Mesendoderm (in vitro differentiated cells): ENCODE data around the gene FA2H.

Experiments used
- DNase-seq: peaks from one replicate; pipeline ENCODE4 v3.0.0; 2013
- H2AK5ac ChIP-seq: 2 replicates; pipeline ENCODE4 v1.6.1; 2013; ENCODE audit warnings: low read length, inconsistent platforms
- H2BK120ac ChIP-seq: 2 replicates; pipeline ENCODE4 v1.6.1; 2013; ENCODE audit warnings: low read depth, mild to moderate bottlenecking, low read length, moderate library complexity, mixed read lengths
- H2BK15ac ChIP-seq: replicated peaks from 2 replicates; pipeline ENCODE4 v1.6.1; 2013; ENCODE audit warnings: low read depth, mild to moderate bottlenecking, moderate library complexity
- H2BK5ac ChIP-seq: 2 replicates; pipeline ENCODE4 v1.6.1; 2013; ENCODE audit warnings: low read length, inconsistent platforms
- H3K18ac ChIP-seq: 2 replicates; pipeline ENCODE4 v1.6.1; 2013; ENCODE audit warnings: mild to moderate bottlenecking, low read length, mixed read lengths
- H3K23ac ChIP-seq: one replicate; pipeline ENCODE4 v1.6.1; 2013; ENCODE audit warnings: low read length
- H3K27ac ChIP-seq: 2 replicates; pipeline ENCODE4 v1.5.1; 2013; ENCODE audit warnings: low read depth, mild to moderate bottlenecking, inconsistent platforms, low read length, moderate library complexity
- H3K27me3 ChIP-seq: 2 replicates; pipeline ENCODE4 v1.6.1; 2013; ENCODE audit warnings: low read length, control low read depth, mild to moderate bottlenecking, inconsistent platforms; ENCODE audit not compliant: insufficient read depth, poor library complexity
- H3K36me3 ChIP-seq: 2 replicates; pipeline ENCODE4 v1.6.1; 2013; ENCODE audit warnings: low read length, inconsistent platforms; ENCODE audit not compliant: control insufficient read depth, insufficient read depth
- H3K4ac ChIP-seq: one replicate; pipeline ENCODE4 v1.6.1; 2013; ENCODE audit warnings: low read depth, mild to moderate bottlenecking, low read length, moderate library complexity
- H3K4me1 ChIP-seq: 2 replicates; pipeline ENCODE4 v1.6.1; 2013; ENCODE audit warnings: low read depth, low read length, inconsistent platforms; ENCODE audit not compliant: control insufficient read depth
- H3K4me2 ChIP-seq: 2 replicates; pipeline ENCODE4 v1.6.1; 2013; ENCODE audit warnings: low read length
- H3K4me3 ChIP-seq: 2 replicates; pipeline ENCODE4 v1.5.1; 2013; ENCODE audit warnings: mild to moderate bottlenecking, low read length
- H3K56ac ChIP-seq: one replicate; pipeline ENCODE4 v1.6.1; 2013; ENCODE audit warnings: low read length
- H3K79me1 ChIP-seq: 2 replicates; pipeline ENCODE4 v1.6.1; 2013; ENCODE audit warnings: low read length, inconsistent platforms
- H3K79me2 ChIP-seq: 2 replicates; pipeline ENCODE4 v1.6.1; 2013; ENCODE audit warnings: mild to moderate bottlenecking, low read length; ENCODE audit not compliant: control insufficient read depth, insufficient read depth
- H3K9ac ChIP-seq: 2 replicates; pipeline ENCODE4 v1.6.1; 2013; ENCODE audit warnings: low read length, inconsistent platforms
- H4K5ac ChIP-seq: one replicate; pipeline ENCODE4 v1.6.1; 2013; ENCODE audit warnings: low read length
- H4K8ac ChIP-seq: one replicate; pipeline ENCODE4 v1.6.1; 2013; ENCODE audit warnings: low read depth, mild to moderate bottlenecking, control low read depth, low read length, moderate library complexity
- WGBS: extraction: QIAGEN DNeasy Blood & Tissue Kit; methylation state at CpG from one replicate; pipeline ENCODE4 v1.1.7; 2013; ENCODE audit warnings: low lambda C conversion rate, missing lambda C conversion rate; ENCODE audit not compliant: insufficient coverage; ENCODE audit errors: extremely low coverage; 5-methylcytosine and 5-hydroxymethylcytosine counted together

Gene FA2H

DNA sequence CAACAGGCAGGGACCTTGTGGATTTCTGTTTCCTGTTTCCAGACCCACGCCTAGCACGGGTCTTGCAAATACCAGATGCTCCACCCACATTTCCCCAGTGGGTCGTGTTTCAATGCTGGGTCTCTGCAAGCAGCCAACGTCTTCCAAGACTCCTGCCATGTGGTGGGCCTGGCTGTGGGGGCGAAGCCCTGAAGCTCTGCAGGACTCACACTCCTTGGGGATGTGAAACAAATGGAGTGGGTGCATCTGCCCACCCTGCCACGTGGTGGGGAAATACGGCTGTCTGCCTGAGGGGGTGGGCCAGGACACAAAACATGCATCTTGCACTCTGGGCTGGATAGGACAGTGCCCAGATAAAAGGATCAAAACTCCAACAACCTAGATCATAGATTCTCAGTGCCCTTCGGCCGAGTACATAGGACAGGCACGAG, 32.6 kb downstream of the FA2H start:
- H2BK5ac ChIP-seq, result no peak overlapping the region
- no peaks in the 10 kb centered on the region for H3K79me2 ChIP-seq
- H3K4ac ChIP-seq, result no peak overlapping the region
- H4K8ac ChIP-seq, result no peak overlapping the region
- no peak overlapping the region for H3K23ac ChIP-seq
- H4K5ac ChIP-seq, result no peak overlapping the region
- H2BK120ac ChIP-seq, result no peak overlapping the region
- H3K27me3 ChIP-seq, result no peaks in the 10 kb centered on the region
- H3K36me3 ChIP-seq, result no peaks in the 10 kb centered on the region
- no peaks in the 10 kb centered on the region for H3K4me1 ChIP-seq
- H3K18ac ChIP-seq, result no peak overlapping the region
- H3K4me2 ChIP-seq, result no peak overlapping the region
- no peaks in the 10 kb centered on the region for H3K79me1 ChIP-seq
- no peak overlapping the region for H3K9ac ChIP-seq
- no peak overlapping the region for H3K27ac ChIP-seq
- no peak overlapping the region for H2BK15ac ChIP-seq
- WGBS, result no CpG with 5 or more reads among the region's 10 CpGs
- H3K4me3 ChIP-seq, result no peak overlapping the region
- H3K56ac ChIP-seq, result no peak overlapping the region
- DNase-seq, result no peak
- no peak overlapping the region for H2AK5ac ChIP-seq

GRCh38 chr16:74740795-74741304, 33.8 kb downstream of the FA2H start:
- no peak overlapping the region for H3K18ac ChIP-seq
- no peak overlapping the region for H3K4ac ChIP-seq
- H3K9ac ChIP-seq, result no peak overlapping the region
- DNase-seq, result no peak
- no peak overlapping the region for H4K5ac ChIP-seq
- no peak overlapping the region for H2BK5ac ChIP-seq
- H3K4me3 ChIP-seq, result no peak overlapping the region
- no peak overlapping the region for H2BK120ac ChIP-seq
- H3K4me1 ChIP-seq, result no peaks in the 10 kb centered on the region
- H3K23ac ChIP-seq, result no peak overlapping the region
- H3K79me1 ChIP-seq, result no peaks in the 10 kb centered on the region
- no peak overlapping the region for H3K4me2 ChIP-seq
- no peak overlapping the region for H2AK5ac ChIP-seq
- H3K27ac ChIP-seq, result no peak overlapping the region
- H2BK15ac ChIP-seq, result no peak overlapping the region
- no peak overlapping the region for H3K56ac ChIP-seq
- H4K8ac ChIP-seq, result no peak overlapping the region
- WGBS, result no CpG with 5 or more reads among the region's 13 CpGs
- no peaks in the 10 kb centered on the region for H3K79me2 ChIP-seq
- H3K27me3 ChIP-seq, result no peaks in the 10 kb centered on the region
- H3K36me3 ChIP-seq, result no peaks in the 10 kb centered on the region

GRCh38 chr16:74739275-74739674, 35.3 kb downstream of the FA2H start:
- no peak overlapping the region for H3K18ac ChIP-seq
- H2BK15ac ChIP-seq, result no peak overlapping the region
- H4K5ac ChIP-seq, result no peak overlapping the region
- H3K23ac ChIP-seq, result no peak overlapping the region
- H3K9ac ChIP-seq, result no peak overlapping the region
- no peak overlapping the region for H2BK5ac ChIP-seq
- H2BK120ac ChIP-seq, result no peak overlapping the region
- H3K4ac ChIP-seq, result no peak overlapping the region
- H4K8ac ChIP-seq, result no peak overlapping the region
- no peak overlapping the region for H3K4me2 ChIP-seq
- peaks cover 7% of the 10 kb centered on the region for H3K4me1 ChIP-seq
- H3K56ac ChIP-seq, result no peak overlapping the region
- H3K4me3 ChIP-seq, result no peak overlapping the region
- no peak overlapping the region for H3K27ac ChIP-seq
- H3K79me2 ChIP-seq, result no peaks in the 10 kb centered on the region
- no peak overlapping the region for H2AK5ac ChIP-seq
- no peaks in the 10 kb centered on the region for H3K36me3 ChIP-seq
- H3K79me1 ChIP-seq, result no peaks in the 10 kb centered on the region
- H3K27me3 ChIP-seq, result no peaks in the 10 kb centered on the region
- DNase-seq, result no peak
- no CpG with 5 or more reads among the region's 6 CpGs for WGBS

DNA sequence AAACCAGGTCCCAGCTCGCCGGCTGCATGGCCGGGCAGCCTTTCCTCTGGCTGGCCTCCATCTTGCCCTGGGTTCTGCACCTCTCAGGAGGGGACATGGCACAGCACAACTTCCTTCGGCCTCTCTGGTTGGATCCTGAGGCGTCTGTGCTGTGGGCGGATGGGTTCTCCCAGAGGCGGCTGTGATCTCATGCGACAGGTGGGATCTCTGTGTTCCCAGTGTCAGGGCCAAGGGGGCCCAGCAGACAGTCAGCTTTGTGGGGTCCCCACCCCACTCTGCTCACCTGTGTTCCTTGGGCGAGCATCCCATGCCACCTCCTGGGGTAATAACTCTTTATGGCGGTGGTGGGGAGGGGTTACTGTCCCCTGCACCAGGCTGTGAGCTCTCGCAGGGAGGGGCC, 35.8 kb downstream of the FA2H start:
- H3K4ac ChIP-seq, result no peak overlapping the region
- H4K5ac ChIP-seq, result no peak overlapping the region
- no peak overlapping the region for H2BK5ac ChIP-seq
- H3K79me2 ChIP-seq, result no peaks in the 10 kb centered on the region
- no peak overlapping the region for H4K8ac ChIP-seq
- H2BK120ac ChIP-seq, result no peak overlapping the region
- no peak overlapping the region for H3K27ac ChIP-seq
- peaks cover 10% of the 10 kb centered on the region for H3K4me1 ChIP-seq
- no peak overlapping the region for H2AK5ac ChIP-seq
- no CpG with 5 or more reads among the region's 11 CpGs for WGBS
- no peaks in the 10 kb centered on the region for H3K27me3 ChIP-seq
- H3K79me1 ChIP-seq, result no peaks in the 10 kb centered on the region
- no peaks in the 10 kb centered on the region for H3K36me3 ChIP-seq
- H3K9ac ChIP-seq, result no peak overlapping the region
- no peak overlapping the region for H3K56ac ChIP-seq
- H3K4me2 ChIP-seq, result no peak overlapping the region
- H2BK15ac ChIP-seq, result no peak overlapping the region
- H3K4me3 ChIP-seq, result no peak overlapping the region
- DNase-seq, result no peak
- no peak overlapping the region for H3K18ac ChIP-seq
- no peak overlapping the region for H3K23ac ChIP-seq

DNA sequence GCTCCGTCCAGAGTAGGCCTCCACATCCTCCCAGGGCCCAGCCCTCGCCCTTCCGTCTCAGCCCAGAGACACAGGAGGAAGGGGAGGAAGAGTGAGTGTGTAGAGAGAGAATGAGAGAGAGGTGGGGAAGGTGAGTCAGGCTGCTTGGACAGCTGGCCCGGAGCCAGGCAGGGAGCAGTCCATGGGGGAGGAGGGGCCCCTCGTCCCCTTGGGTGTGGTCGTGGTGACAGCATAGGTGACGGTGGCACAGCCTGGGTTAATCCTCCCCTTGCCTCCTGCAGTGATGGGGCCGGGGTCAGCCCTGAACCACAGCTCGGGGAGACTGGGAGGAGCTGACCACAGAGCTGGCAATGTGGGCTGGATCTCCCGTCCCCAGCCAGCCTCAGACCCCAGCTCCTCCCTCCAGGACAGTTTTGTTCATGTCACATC, 36.5 kb downstream of the FA2H start:
- no peak overlapping the region for H2BK15ac ChIP-seq
- no peak for DNase-seq
- WGBS, result no CpG with 5 or more reads among the region's 10 CpGs
- no peak overlapping the region for H3K4me3 ChIP-seq
- no peaks in the 10 kb centered on the region for H3K79me2 ChIP-seq
- no peak overlapping the region for H2BK120ac ChIP-seq
- no peak overlapping the region for H2BK5ac ChIP-seq
- H2AK5ac ChIP-seq, result no peak overlapping the region
- H3K27ac ChIP-seq, result no peak overlapping the region
- H3K9ac ChIP-seq, result no peak overlapping the region
- H3K4me1 ChIP-seq, result peaks cover 10% of the 10 kb centered on the region
- no peaks in the 10 kb centered on the region for H3K79me1 ChIP-seq
- no peak overlapping the region for H3K56ac ChIP-seq
- H3K36me3 ChIP-seq, result no peaks in the 10 kb centered on the region
- H3K27me3 ChIP-seq, result no peaks in the 10 kb centered on the region
- no peak overlapping the region for H3K4me2 ChIP-seq
- H4K8ac ChIP-seq, result no peak overlapping the region
- no peak overlapping the region for H3K23ac ChIP-seq
- H3K18ac ChIP-seq, result no peak overlapping the region
- H4K5ac ChIP-seq, result no peak overlapping the region
- no peak overlapping the region for H3K4ac ChIP-seq

- Histone ChIP-seq H3K27ac (no peak overlapping the region), H4K8ac (no peak overlapping the region), H3K56ac (no peak overlapping the region), H3K18ac (no peak overlapping the region), H2BK120ac (no peak overlapping the region), H3K4me2 (no peak overlapping the region), H3K4me3 (no peak overlapping the region), H3K79me2 (no peaks in the 10 kb centered on the region), H3K79me1 (no peaks in the 10 kb centered on the region), H2BK5ac (no peak overlapping the region), H4K5ac (no peak overlapping the region), H2BK15ac (no peak overlapping the region), H3K9ac (no peak overlapping the region), H3K23ac (no peak overlapping the region), H2AK5ac (no peak overlapping the region), H3K27me3 (no peaks in the 10 kb centered on the region), H3K4me1 (peaks cover 10% of the 10 kb centered on the region), H3K4ac (no peak overlapping the region), H3K36me3 (no peaks in the 10 kb centered on the region)
- no peak for DNase-seq
- WGBS, result no CpG with 5 or more reads among the region's 6 CpGs
These were observed 37.1 kb downstream of the FA2H start for GRCh38 chr16:74737521-74737920.
